Neural cell (in vitro differentiated cells): ENCODE data around the gene ING4. TPM values are rescaled to one million over a fixed set of nuclear protein-coding genes. Genes with fewer than 3 reads are reported as not detected.

ENCODE experiments used
- H2AFZ ChIP-seq: fragments of 200-600, 300-800 bp; sonication (generic), shearing (Covaris generic); 2 replicates; pipeline ENCODE4 v1.6.0; 2014; ENCODE audit warnings: low read depth, mild to moderate bottlenecking, antibody characterized with exemption, low read length, moderate library complexity
- H3F3A ChIP-seq: fragments of 200-600 bp; shearing (Covaris generic); 2 replicates; pipeline ENCODE4 v1.6.1; 2016; ENCODE audit warnings: mild to moderate bottlenecking, moderate library complexity, mixed read lengths, antibody characterized with exemption, low read length; ENCODE audit not compliant: insufficient read depth, poor library complexity, severe bottlenecking
- H3K27ac ChIP-seq: fragments of 200-600, 300-800 bp; sonication (generic), shearing (Covaris generic); 2 replicates; pipeline ENCODE4 v1.5.1; 2014; ENCODE audit warnings: mild to moderate bottlenecking, low read length, moderate library complexity
- H3K27me3 ChIP-seq: fragments of 300-800, 200-600 bp; sonication (generic), shearing (Covaris generic); 2 replicates; pipeline ENCODE4 v1.6.0; 2014; ENCODE audit warnings: mild to moderate bottlenecking, low read depth, low read length, moderate library complexity; ENCODE audit not compliant: insufficient read depth
- H3K36me3 ChIP-seq: fragments of 300-800, 200-600 bp; sonication (generic), shearing (Covaris generic); 2 replicates; pipeline ENCODE4 v1.5.1; 2014; ENCODE audit warnings: mild to moderate bottlenecking, antibody characterized with exemption, low read length, moderate library complexity; ENCODE audit not compliant: insufficient read depth
- H3K4me2 ChIP-seq: fragments of 300-800, 200-600 bp; sonication (generic), shearing (Covaris generic); 2 replicates; pipeline ENCODE4 v1.6.0; 2014; ENCODE audit warnings: mild to moderate bottlenecking, low read length
- H3K4me3 ChIP-seq: fragments of 300-800, 200-600 bp; sonication (generic), shearing (Covaris generic); 2 replicates; pipeline ENCODE4 v1.5.1; 2014; ENCODE audit warnings: mild to moderate bottlenecking, low read length, moderate library complexity
- H3K79me2 ChIP-seq: fragments of 200-600 bp; shearing (Covaris generic); replicated peaks from 2 replicates; pipeline ENCODE4 v1.6.0; 2014; ENCODE audit warnings: mild to moderate bottlenecking, low read length, moderate library complexity; ENCODE audit not compliant: insufficient read depth
- H3K9ac ChIP-seq: fragments of 300-800, 200-600 bp; sonication (generic), shearing (Covaris generic); 2 replicates; pipeline ENCODE4 v1.6.1; 2016; ENCODE audit warnings: mild to moderate bottlenecking, low read length, mixed read lengths
- H3K9me2 ChIP-seq: fragments of 200-600 bp; shearing (Covaris generic); 2 replicates; pipeline ENCODE4 v1.6.1; 2016; ENCODE audit warnings: mild to moderate bottlenecking, low read length, mixed read lengths; ENCODE audit not compliant: insufficient read depth
- H3K9me3 ChIP-seq: fragments of 200-600, 300-800 bp; sonication (generic), shearing (Covaris generic); 2 replicates; pipeline ENCODE4 v1.6.1; 2016; ENCODE audit warnings: mild to moderate bottlenecking, mixed run types, low read length, moderate library complexity, mixed read lengths
- H4K20me1 ChIP-seq: fragments of 200-600 bp; shearing (Covaris generic); 2 replicates; pipeline ENCODE4 v1.6.1; 2016; ENCODE audit warnings: mild to moderate bottlenecking, mixed run types; ENCODE audit not compliant: insufficient read depth
- CTCF ChIP-seq: fragments of 450-650 bp; IDR thresholded peaks from 2 replicates; pipeline ENCODE4 v1.5.1; 2014; ENCODE audit warnings: antibody characterized with exemption, mild to moderate bottlenecking, moderate library complexity; ENCODE audit not compliant: poor library complexity, severe bottlenecking
- EP300 ChIP-seq: fragments of 450-650 bp; conservative IDR thresholded peaks from 2 replicates; pipeline ENCODE4 v1.6.1; 2014; ENCODE audit warnings: antibody characterized with exemption, mild to moderate bottlenecking, moderate library complexity; ENCODE audit not compliant: poor library complexity, severe bottlenecking
- EZH2 ChIP-seq: fragments of 200-600, 300-800 bp; shearing (Covaris generic), sonication (generic); IDR thresholded peaks from 2 replicates; pipeline ENCODE4 v1.6.1; 2014; ENCODE audit warnings: antibody characterized with exemption, low read length, borderline replicate concordance, mild to moderate bottlenecking; ENCODE audit not compliant: insufficient read depth, poor library complexity, severe bottlenecking
- MXI1 ChIP-seq: fragments of 450-650 bp; conservative IDR thresholded peaks from 2 replicates; pipeline ENCODE4 v1.6.1; 2014; ENCODE audit warnings: antibody characterized with exemption, mild to moderate bottlenecking; ENCODE audit not compliant: poor library complexity, severe bottlenecking
- POLR2AphosphoS5 ChIP-seq: IDR thresholded peaks from 2 replicates; pipeline ENCODE4 v1.6.1; 2012
- RAD21 ChIP-seq: fragments of 450-650 bp; conservative IDR thresholded peaks from 2 replicates; pipeline ENCODE4 v1.6.1; 2014; ENCODE audit warnings: antibody characterized with exemption, mild to moderate bottlenecking, moderate library complexity
- REST ChIP-seq: IDR thresholded peaks from 2 replicates; pipeline ENCODE4 v1.6.1; 2012; ENCODE audit warnings: borderline replicate concordance
- SMC3 ChIP-seq: fragments of 450-650 bp; conservative IDR thresholded peaks from 2 replicates; pipeline ENCODE4 v1.6.1; 2014; ENCODE audit warnings: antibody characterized with exemption, mild to moderate bottlenecking, moderate library complexity; ENCODE audit not compliant: poor library complexity
- TAF1 ChIP-seq: IDR thresholded peaks from 2 replicates; pipeline ENCODE4 v1.6.1; 2012; ENCODE audit warnings: low read depth
- polyA plus RNA-seq: library from polyadenylated mRNA; depleted of rRNA; stranded (reverse); fragments of >200 nt; gene quantifications from 2 replicates; pipeline ENCODE4 v1.2.3, GENCODE V29; 2014

The ING4 gene
- polyA plus RNA-seq, 1 donor from 2014 or later, result 540 TPM

- no peak for TF ChIP-seq EZH2
- no peaks in the 10 kb centered on the region for H3K9me3 ChIP-seq
- H3K27ac ChIP-seq, result no peak overlapping the region
- H3K79me2 ChIP-seq, result no peaks in the 10 kb centered on the region
- H3F3A ChIP-seq, result no peaks in the 10 kb centered on the region
- H3K36me3 ChIP-seq, result peaks cover 10% of the 10 kb centered on the region
- no peak overlapping the region for H3K4me3 ChIP-seq
- no peaks in the 10 kb centered on the region for H4K20me1 ChIP-seq
- H3K27me3 ChIP-seq, result no peaks in the 10 kb centered on the region
- no peak overlapping the region for H3K4me2 ChIP-seq
- H2AFZ ChIP-seq, result no peak overlapping the region
- no peak overlapping the region for H3K9ac ChIP-seq
- H3K9me2 ChIP-seq, result no peaks in the 10 kb centered on the region
Measured at GRCh38 chr12:6650832-6651231, 12.1 kb downstream of the ING4 start.

- Histone ChIP-seq H3K27me3 (no peaks in the 10 kb centered on the region), H3K4me2 (no peak within 1 kb of the TSS), H3K9ac (no peak within 1 kb of the TSS), H3K9me2 (no peaks in the 10 kb centered on the region), H3F3A (no peaks in the 10 kb centered on the region), H3K4me3 (no peak within 1 kb of the TSS), H3K27ac (no peak within 1 kb of the TSS), H3K9me3 (no peaks in the 10 kb centered on the region), H4K20me1 (no peaks in the 10 kb centered on the region), H2AFZ (no peak within 1 kb of the TSS), H3K36me3 (peaks cover 10% of the 10 kb centered on the region), H3K79me2 (no peaks in the 10 kb centered on the region)
- TF ChIP-seq EP300 (no peak), RAD21 (no peak), POLR2AphosphoS5 (no peak), EZH2 (no peak), MXI1 (no peak), SMC3 (no peak), REST (no peak), TAF1 (no peak)
Measured at GRCh38 chr12:6647083-6647604, 15.8 kb downstream of the ING4 start, which contains the start of gene ACRBP. ACRBP (minus strand) TSS chr12:6647432; CDS start chr12:6647366, 66 bp downstream.

- Histone ChIP-seq H3K9me2 (no peaks in the 10 kb centered on the region), H3K36me3 (peaks cover 10% of the 10 kb centered on the region), H3K27me3 (no peaks in the 10 kb centered on the region), H4K20me1 (no peaks in the 10 kb centered on the region), H3K4me2 (no peak overlapping the region), H3K9ac (no peak overlapping the region), H3F3A (no peaks in the 10 kb centered on the region), H2AFZ (no peak overlapping the region), H3K79me2 (no peaks in the 10 kb centered on the region), H3K4me3 (no peak overlapping the region), H3K27ac (no peak overlapping the region), H3K9me3 (no peaks in the 10 kb centered on the region)
- no peak for TF ChIP-seq TAF1
- TF ChIP-seq CTCF, result no peak
- no peak for TF ChIP-seq EZH2
- no peak for TF ChIP-seq MXI1
- TF ChIP-seq POLR2AphosphoS5, result no peak
- TF ChIP-seq REST, result no peak
- TF ChIP-seq RAD21, result no peak
- TF ChIP-seq SMC3, result no peak
- TF ChIP-seq EP300, result no peak
Measured at GRCh38 chr12:6646276-6647082, 16.4 kb downstream of the ING4 start.
